ENCODE data around the gene ACOX2.

ACOX2 gene

DNA sequence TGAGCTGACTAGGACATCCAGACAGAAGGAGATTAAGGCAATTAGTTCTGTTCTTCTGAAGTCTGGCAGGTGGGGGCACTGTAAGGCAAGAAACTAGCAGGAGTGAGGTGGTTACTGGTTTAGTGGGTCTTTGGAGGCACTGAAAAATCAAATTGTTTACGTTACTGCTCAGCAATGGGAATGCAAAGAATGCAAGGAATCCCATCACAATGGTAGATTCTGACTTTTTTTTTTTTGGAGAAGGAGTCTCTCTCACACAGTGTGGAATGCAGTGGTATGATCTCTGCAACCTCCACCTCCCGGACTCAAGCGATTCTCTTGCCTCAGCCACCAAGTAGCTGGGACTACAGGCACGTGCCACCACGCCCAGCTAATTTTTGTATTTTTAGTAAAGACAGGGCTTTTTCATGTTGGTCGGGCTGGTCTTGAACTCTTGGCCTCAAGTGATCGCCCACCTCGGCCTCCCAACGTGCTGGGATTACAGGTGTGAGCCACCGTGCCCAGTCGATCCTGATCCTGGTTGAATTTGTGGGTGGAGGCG, 23.9 kb upstream of the ACOX2 start:
- TF ChIP-seq, protein P1, sequence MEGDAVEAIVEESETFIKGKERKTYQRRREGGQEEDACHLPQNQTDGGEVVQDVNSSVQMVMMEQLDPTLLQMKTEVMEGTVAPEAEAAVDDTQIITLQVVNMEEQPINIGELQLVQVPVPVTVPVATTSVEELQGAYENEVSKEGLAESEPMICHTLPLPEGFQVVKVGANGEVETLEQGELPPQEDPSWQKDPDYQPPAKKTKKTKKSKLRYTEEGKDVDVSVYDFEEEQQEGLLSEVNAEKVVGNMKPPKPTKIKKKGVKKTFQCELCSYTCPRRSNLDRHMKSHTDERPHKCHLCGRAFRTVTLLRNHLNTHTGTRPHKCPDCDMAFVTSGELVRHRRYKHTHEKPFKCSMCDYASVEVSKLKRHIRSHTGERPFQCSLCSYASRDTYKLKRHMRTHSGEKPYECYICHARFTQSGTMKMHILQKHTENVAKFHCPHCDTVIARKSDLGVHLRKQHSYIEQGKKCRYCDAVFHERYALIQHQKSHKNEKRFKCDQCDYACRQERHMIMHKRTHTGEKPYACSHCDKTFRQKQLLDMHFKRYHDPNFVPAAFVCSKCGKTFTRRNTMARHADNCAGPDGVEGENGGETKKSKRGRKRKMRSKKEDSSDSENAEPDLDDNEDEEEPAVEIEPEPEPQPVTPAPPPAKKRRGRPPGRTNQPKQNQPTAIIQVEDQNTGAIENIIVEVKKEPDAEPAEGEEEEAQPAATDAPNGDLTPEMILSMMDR (IDR thresholded peaks at IDR 0.05; ENCODE audit: low read depth, low read length, missing control alignments): peak; percentile 2
- DNase-seq (ENCODE audit: low read depth): no peak

DNA sequence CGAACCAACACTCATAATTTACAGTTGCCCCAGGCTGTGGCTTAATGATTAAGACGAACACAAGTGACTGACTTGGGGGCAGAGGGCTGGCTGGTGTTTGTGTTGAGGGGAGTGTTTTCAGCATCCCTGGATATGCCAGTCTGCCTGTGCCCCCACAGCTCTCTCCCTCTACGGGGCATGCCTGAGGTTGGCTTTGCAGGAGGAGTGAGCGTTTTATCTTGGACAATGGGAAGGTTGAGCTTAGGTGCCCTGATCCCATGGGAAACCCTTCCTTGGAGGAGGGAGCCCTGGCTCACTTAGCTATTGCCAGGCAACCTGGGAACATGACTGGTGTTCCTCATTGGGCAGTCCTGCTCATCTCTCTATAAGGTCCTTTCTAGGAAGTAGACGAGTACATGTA, 22.6 kb upstream of the ACOX2 start:
- TF ChIP-seq, protein P1 (IDR thresholded peaks at IDR 0.05; ENCODE audit: low read depth, low read length, missing control alignments): no peak
- no peak overlapping the region for H3K4me3 ChIP-seq (ENCODE audit: low read depth, low read length)
- DNase-seq (ENCODE audit: low read depth): no peak

More for the DNA sequence above, 23.9 kb upstream of the ACOX2 start:
- no peak overlapping the region for H3K4me3 ChIP-seq (ENCODE audit: low read depth, low read length)

DNA sequence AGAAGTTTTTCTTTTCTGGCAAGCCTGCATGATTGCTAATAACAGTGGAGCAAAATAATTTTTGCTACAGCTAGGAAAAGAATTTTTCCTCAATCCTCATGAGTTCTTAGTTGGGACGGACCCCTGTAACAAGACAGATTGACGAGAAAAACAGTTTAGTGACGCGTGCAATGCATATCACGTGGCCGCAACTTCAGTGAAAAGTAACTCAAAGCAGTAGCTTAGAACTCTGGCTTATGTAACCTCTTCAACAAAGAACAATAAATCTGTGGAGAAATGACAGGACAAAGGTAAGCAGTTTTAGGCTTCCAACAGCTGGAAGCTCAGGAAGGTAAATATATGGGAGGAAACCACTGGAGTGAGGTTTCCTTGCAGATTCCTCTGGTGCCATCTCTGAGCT, 20.5 kb upstream of the ACOX2 start:
- no peak for DNase-seq (ENCODE audit: low read depth)
- H3K4me3 ChIP-seq (ENCODE audit: low read depth, low read length): no peak overlapping the region
- TF ChIP-seq, protein P1 (IDR thresholded peaks at IDR 0.05; ENCODE audit: low read depth, low read length, missing control alignments): no peak

DNA sequence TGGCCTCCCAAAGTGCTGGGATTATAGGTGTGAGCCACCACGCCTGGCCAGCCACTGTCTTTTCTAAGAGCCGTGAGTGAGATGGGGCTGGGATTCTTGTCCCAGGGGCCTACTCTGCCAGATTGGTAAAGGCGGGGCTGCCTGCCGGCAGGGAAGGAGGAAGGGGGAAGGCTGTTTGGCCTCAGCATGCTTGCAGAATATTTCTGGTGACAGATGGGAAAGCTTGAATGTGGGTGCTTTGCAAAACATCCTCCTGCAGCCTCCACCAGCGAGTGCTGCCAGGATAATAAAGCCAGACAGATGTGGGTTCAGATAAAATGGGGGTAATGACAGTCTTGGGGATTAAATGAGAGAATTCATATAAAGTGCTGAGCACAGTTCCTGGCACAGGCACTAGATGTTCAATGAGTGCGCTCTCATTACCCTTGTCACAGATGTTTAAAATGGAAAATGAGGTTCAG, 19.8 kb upstream of the ACOX2 start:
- no peak for DNase-seq (ENCODE audit: low read depth)
- no peak overlapping the region for H3K4me3 ChIP-seq (ENCODE audit: low read depth, low read length)
- TF ChIP-seq, protein P1 (IDR thresholded peaks at IDR 0.05; ENCODE audit: low read depth, low read length, missing control alignments): no peak

DNA sequence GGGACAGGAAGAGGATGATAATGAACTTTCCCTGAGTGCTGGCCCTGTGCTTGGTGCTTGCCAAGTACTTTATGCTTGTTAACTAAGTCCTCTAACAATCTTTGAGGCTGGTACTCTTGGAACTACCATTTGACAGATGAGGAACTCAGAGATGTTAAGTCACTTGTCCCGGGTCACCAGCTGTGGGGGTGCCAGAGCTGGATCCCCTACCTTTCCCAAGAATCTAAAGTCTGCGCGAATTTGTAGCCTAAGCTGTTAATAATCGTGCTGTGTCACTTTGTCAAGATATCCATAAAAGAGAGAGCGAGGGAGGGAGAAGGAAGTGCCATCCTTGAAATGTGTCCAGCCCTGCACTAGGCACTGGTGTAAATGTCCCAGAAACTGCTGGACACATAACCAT, 19.0 kb upstream of the ACOX2 start:
- TF ChIP-seq, protein P1 (IDR thresholded peaks at IDR 0.05; ENCODE audit: low read depth, low read length, missing control alignments): no peak
- DNase-seq (ENCODE audit: low read depth): no peak
- no peak overlapping the region for H3K4me3 ChIP-seq (ENCODE audit: low read depth, low read length)

DNA sequence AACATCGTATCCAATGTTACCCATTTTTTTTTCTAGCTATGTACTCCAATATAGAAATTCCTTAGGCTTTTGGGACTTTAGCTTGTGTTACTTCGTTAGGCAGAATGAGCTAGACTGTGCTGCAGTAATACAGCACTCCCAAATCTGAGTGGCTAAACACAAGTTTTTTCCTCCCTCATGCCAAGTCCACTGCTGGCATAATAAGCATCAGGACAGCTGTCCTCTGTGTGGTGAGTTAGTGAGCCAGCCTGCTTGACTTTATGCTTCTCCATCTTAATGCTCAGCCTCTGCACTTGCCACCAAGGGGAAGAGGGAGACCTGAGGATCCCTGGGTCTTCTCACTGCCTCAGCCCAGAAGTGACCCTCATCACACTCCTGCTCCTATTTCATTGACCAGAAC, 18.2 kb upstream of the ACOX2 start:
- no peak for DNase-seq (ENCODE audit: low read depth)
- H3K4me3 ChIP-seq (ENCODE audit: low read depth, low read length): no peak overlapping the region
- TF ChIP-seq, protein P1 (IDR thresholded peaks at IDR 0.05; ENCODE audit: low read depth, low read length, missing control alignments): no peak

DNA sequence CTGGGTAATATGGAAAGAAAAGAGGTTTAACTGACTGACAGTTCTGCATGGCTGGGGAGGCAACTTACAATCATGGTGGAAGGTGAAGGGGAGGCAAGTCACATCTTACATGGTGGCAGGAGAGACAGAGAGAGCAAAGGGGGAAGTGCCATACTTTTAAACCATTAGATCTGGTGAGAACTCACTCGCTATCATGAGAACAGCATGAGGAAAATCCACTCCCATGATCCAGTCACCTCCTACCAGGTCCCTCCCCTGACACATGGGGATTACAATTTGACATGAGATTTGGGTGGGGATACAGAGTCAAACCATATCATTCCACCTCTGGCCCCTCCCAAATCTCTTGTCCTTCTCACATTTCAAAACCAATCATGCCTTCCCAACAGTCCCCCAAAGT, 16.0 kb upstream of the ACOX2 start:
- DNase-seq (ENCODE audit: low read depth): no peak
- TF ChIP-seq, protein P1 (IDR thresholded peaks at IDR 0.05; ENCODE audit: low read depth, low read length, missing control alignments): no peak

More for the DNA sequence above, 16.0 kb upstream of the ACOX2 start:
- no peak overlapping the region for H3K4me3 ChIP-seq (ENCODE audit: low read depth, low read length)
